Measurements from ENCODE around the gene ARID3A.

DNA sequence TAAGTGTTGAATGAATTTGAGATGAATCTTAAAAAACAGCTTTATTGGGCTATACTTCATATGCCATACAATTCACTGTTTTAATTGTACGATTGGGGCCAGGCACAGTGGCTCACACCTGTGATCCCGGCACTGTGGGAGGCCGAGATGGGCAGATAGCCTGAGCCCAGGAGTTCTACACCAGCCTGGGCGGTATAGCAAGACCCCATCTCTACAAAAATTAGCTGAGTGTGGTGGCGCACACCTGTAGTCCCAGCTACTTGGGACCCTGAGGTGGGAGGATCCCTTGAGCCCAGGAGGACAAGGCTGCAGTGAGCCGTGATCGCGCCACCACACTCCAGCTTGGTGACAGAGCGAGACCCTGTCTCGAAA is 10.3 kb downstream of the ARID3A start:
- TF ChIP-seq CTCF (IDR thresholded peaks at IDR 0.05), result no peak
- TF ChIP-seq POLR2A (IDR thresholded peaks at IDR 0.05), result no peak
